ENCODE measurements around the gene USO1. TPM values are rescaled to one million over a fixed set of nuclear protein-coding genes. Genes with fewer than 3 reads are reported as not detected.

Gene USO1
- total and polyA plus RNA-seq, 9 of the 15 experiments (the other 6 are each of a cell fraction or from before 2014, with no cell fraction given): 19.3 to 97.8 (median 48.5) TPM

- TF ChIP-seq ZZZ3 (IDR thresholded peaks at IDR 0.05) (no peak), SOX6 (IDR thresholded peaks at IDR 0.05) (peak; percentile 68), C11orf30 (IDR thresholded peaks at IDR 0.05; ENCODE audit: low read depth) (no peak), KDM5B (IDR thresholded peaks at IDR 0.05; ENCODE audit: insufficient replicate concordance, low read depth, low read length) (no peak), TEAD4 (IDR thresholded peaks at IDR 0.05; ENCODE audit: low read length) (peak; percentile 50; the same call in 1 of the 2 replicates), TEAD4 (CRISPR knock-in tag; IDR thresholded peaks at IDR 0.05; ENCODE audit: borderline replicate concordance) (no peak), POLR2H (tag; IDR thresholded peaks at IDR 0.05; ENCODE audit: low read depth) (no peak), ZNF644 (tag; IDR thresholded peaks at IDR 0.05; ENCODE audit: low read depth) (no peak), ARID1B (IDR thresholded peaks at IDR 0.05) (0 out of 2 replicates have a peak, but pooled peaks have one; percentile 42), TBP (optimal IDR thresholded peaks at IDR 0.05; ENCODE audit: low read depth, low read length) (no peak)
These were observed 21.4 kb downstream of the USO1 start (continued) for GRCh38 chr4:75745721-75746199.

DNA sequence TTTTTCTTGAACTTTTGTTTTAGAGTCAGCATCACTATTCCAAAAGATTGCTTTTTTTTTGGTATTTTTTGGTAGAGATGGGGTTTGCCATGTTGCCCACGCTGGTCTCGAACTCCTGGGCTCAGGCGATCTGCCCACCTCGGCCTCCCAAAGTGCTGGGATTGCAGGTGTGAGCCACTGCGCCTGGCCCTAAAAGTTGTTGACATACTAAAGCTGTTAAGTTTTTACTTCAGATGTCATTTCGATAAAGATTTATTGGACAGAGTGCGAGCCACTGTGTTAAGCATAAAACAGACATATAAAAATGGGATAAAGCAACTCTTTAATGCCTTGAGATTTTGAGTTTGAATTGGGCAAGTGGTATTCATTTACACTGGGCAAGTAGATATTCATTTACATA, 28.3 kb downstream of the USO1 start:
- Histone ChIP-seq H4K20me1 (replicated peaks; ENCODE audit: control insufficient read depth, insufficient read depth, low read length) (no peaks in the 10 kb centered on the region), H3K79me2 (ENCODE audit: control insufficient read depth, insufficient read depth, low read length) (peaks cover 6% of the 10 kb centered on the region; the same call in 1 of the 3 replicates), H3K9me1 (ENCODE audit: control insufficient read depth, insufficient read depth, low read length) (no peaks in the 10 kb centered on the region), H2AFZ (ENCODE audit: low read depth, low read length) (no peak overlapping the region), H3K9ac (ENCODE audit: insufficient read depth in 1 of 2, low read depth in 2 of 2, low read length in 2 of 2) (no peak overlapping the region), H3K36me3 (ENCODE audit: control insufficient read depth, insufficient read depth, low read length) (peaks cover 34% of the 10 kb centered on the region; the same call in 2 of the 3 replicates), H3K27ac (ENCODE audit: extremely low read depth, low read depth, low read length) (no peak overlapping the region), H3K9me3 (replicated peaks; ENCODE audit: control insufficient read depth, insufficient read depth, low read depth, low read length) (no peaks in the 10 kb centered on the region), H3K4me1 (replicated peaks in 1 of 2; ENCODE audit: control insufficient read depth in 2 of 2, insufficient read depth in 2 of 2, low read length in 2 of 2) (no peaks in the 10 kb centered on the region), H3K27me3 (ENCODE audit: control insufficient read depth in 2 of 2, insufficient read depth in 2 of 2, low read length in 2 of 2) (no peaks in the 10 kb centered on the region), H3K4me2 (ENCODE audit: insufficient read depth, low read length) (no peak overlapping the region), H3K4me3 (no peak overlapping the region)
- ChIA-PET CTCF (ENCODE audit: low intra/inter-chr PET ratio) (no interaction called here), POLR2A (no interaction called here)
- TF ChIP-seq ZBTB40 (IDR thresholded peaks at IDR 0.05) (peak; percentile 54; the same call in 1 of the 2 replicates), ZBTB40 (CRISPR knock-in tag; IDR thresholded peaks at IDR 0.05) (no peak), ZBTB7A (IDR thresholded peaks at IDR 0.05; ENCODE audit: borderline replicate concordance, control insufficient read depth, low read depth, low read length) (no peak)
- intact Hi-C loops (cut with micrococcal nuclease) (no loop called here), in situ Hi-C loops (cut with MboI) (no loop called here)
- BruUV-seq (replicated peaks): no TSS peak
- over 99% methylated on average over 7 of the region's 7 CpGs for WGBS (ENCODE audit: insufficient coverage, low coverage, missing lambda C conversion rate)
- DNase-seq (ENCODE audit: extremely low read depth in 1 of 4, low spot score in 3 of 4) (no peak), FAIRE-seq (no peak), ATAC-seq (no peak)
